Nephron progenitor cell (in vitro differentiated cells): Measurements from ENCODE around the gene GINS2.

Experiments
- DNase-seq: peaks from one replicate; pipeline ENCODE4 v3.0.0; 2021
- H3K27ac Mint-ChIP-seq: 2 replicates; pipeline ENCODE4 v1.8.0; 2021; ENCODE audit warnings: mild to moderate bottlenecking, moderate library complexity, mixed read lengths
- H3K27me3 Mint-ChIP-seq: 2 replicates; pipeline ENCODE4 v1.8.0; 2021; ENCODE audit warnings: mild to moderate bottlenecking, low read depth, mixed read lengths; ENCODE audit not compliant: poor library complexity
- H3K36me3 Mint-ChIP-seq: 2 replicates; pipeline ENCODE4 v1.8.0; 2021; ENCODE audit warnings: low read depth, mixed read lengths
- H3K4me1 Mint-ChIP-seq: 2 replicates; pipeline ENCODE4 v1.8.0; 2021; ENCODE audit warnings: mixed read lengths
- H3K4me3 Mint-ChIP-seq: 2 replicates; pipeline ENCODE4 v1.8.0; 2021; ENCODE audit warnings: mild to moderate bottlenecking, moderate library complexity, mixed read lengths
- H3K9me3 Mint-ChIP-seq: 2 replicates; pipeline ENCODE4 v1.8.0; 2021; ENCODE audit warnings: mild to moderate bottlenecking, moderate library complexity, mixed read lengths
- CTCF ChIP-seq: fragments of 200-600 bp; sonication (generic); IDR thresholded peaks from 2 replicates; pipeline ENCODE4 v1.5.0; 2021; ENCODE audit warnings: antibody characterized with exemption

Gene GINS2

GRCh38 chr16:85635545-85636140 lies 53.1 kb downstream of the GINS2 start:
- TF ChIP-seq CTCF, result no peak
- H3K4me3 Mint-ChIP-seq, result no peak overlapping the region
- H3K4me1 Mint-ChIP-seq, result peaks cover 35% of the 10 kb centered on the region
- H3K27ac Mint-ChIP-seq, result no peak overlapping the region
- H3K9me3 Mint-ChIP-seq, result no peaks in the 10 kb centered on the region
- no peaks in the 10 kb centered on the region for H3K27me3 Mint-ChIP-seq
- DNase-seq, result no peak
- H3K36me3 Mint-ChIP-seq, result peaks cover under 1% of the 10 kb centered on the region

GRCh38 chr16:85634747-85635544 lies 53.8 kb downstream of the GINS2 start:
- Mint-ChIP-seq H3K4me3 (no peak overlapping the region), H3K27ac (no peak overlapping the region), H3K4me1 (peaks cover 35% of the 10 kb centered on the region), H3K36me3 (peaks cover 7% of the 10 kb centered on the region), H3K27me3 (no peaks in the 10 kb centered on the region), H3K9me3 (peaks cover 3% of the 10 kb centered on the region)
- peak; percentile 47 for TF ChIP-seq CTCF
- peak; percentile 74 for DNase-seq

- no peak for DNase-seq
- H3K4me1 Mint-ChIP-seq, result peaks cover 32% of the 10 kb centered on the region
- H3K9me3 Mint-ChIP-seq, result peaks cover 12% of the 10 kb centered on the region
- no peak overlapping the region for H3K4me3 Mint-ChIP-seq
- peaks cover 18% of the 10 kb centered on the region for H3K36me3 Mint-ChIP-seq
- H3K27ac Mint-ChIP-seq, result no peak overlapping the region
- H3K27me3 Mint-ChIP-seq, result peaks cover 4% of the 10 kb centered on the region
- no peak for TF ChIP-seq CTCF
Observed at GRCh38 chr16:85633888-85634287, 54.9 kb downstream of the GINS2 start.

- no peak overlapping the region for H3K27ac Mint-ChIP-seq
- peaks cover 32% of the 10 kb centered on the region for H3K4me1 Mint-ChIP-seq
- TF ChIP-seq CTCF, result no peak
- H3K9me3 Mint-ChIP-seq, result peaks cover 16% of the 10 kb centered on the region
- no peak for DNase-seq
- no peak overlapping the region for H3K4me3 Mint-ChIP-seq
- H3K27me3 Mint-ChIP-seq, result peaks cover 8% of the 10 kb centered on the region
- peaks cover 23% of the 10 kb centered on the region for H3K36me3 Mint-ChIP-seq
Observed at GRCh38 chr16:85633438-85633743, 55.4 kb downstream of the GINS2 start.

GRCh38 chr16:85632709-85633437 lies 55.9 kb downstream of the GINS2 start:
- Mint-ChIP-seq H3K27ac (no peak overlapping the region), H3K36me3 (peaks cover 24% of the 10 kb centered on the region), H3K4me1 (peaks cover 28% of the 10 kb centered on the region), H3K27me3 (peaks cover 8% of the 10 kb centered on the region), H3K4me3 (no peak overlapping the region), H3K9me3 (peaks cover 16% of the 10 kb centered on the region)
- no peak for TF ChIP-seq CTCF
- no peak for DNase-seq
